Adrenal gland (tissue), 5 donors: ENCODE data around the gene KAZN.

Source experiments
- CTCF ChIP-seq, 6 experiments: fragments of 450-650 bp in 4 of 6; fragments of 200-600 bp in 2 of 6; sonication (generic) in 1 of 6; IDR thresholded peaks; 1 replicate in 5 of 6; 2 replicates in 1 of 6; pipeline versions ENCODE4 v1.5.1 to v1.8.0; 2016 to 2021; ENCODE audit warnings: antibody characterized with exemption in 6 of 6, mild to moderate bottlenecking in 2 of 6, moderate library complexity in 1 of 6
- POLR2A ChIP-seq, 2 donors: fragments of 450-650 bp; IDR thresholded peaks; one replicate each; pipeline ENCODE4 v1.6.1; 2017; ENCODE audit warnings: antibody characterized with exemption in 2 of 2, mild to moderate bottlenecking in 2 of 2, moderate library complexity in 1 of 2
- donor health status: DM: no; HTN: no; CAD: no.

- TF ChIP-seq CTCF (IDR thresholded peaks at IDR 0.05), result no peak
- no peak for TF ChIP-seq POLR2A (IDR thresholded peaks at IDR 0.05)
Observed at GRCh38 chr1:14994148-14994547, 395.7 kb downstream of the KAZN start.
